Activated naive CD8-positive, alpha-beta T cell (primary cell): ENCODE results near the gene MED25.
"Not testable (repeated sequence)": the region's sequence is repeated elsewhere in the genome, so short reads cannot be mapped to it uniquely, and the experiment has no call there.

Experiments used
- H3K27ac Mint-ChIP-seq: one replicate; pipeline ENCODE4 v1.8.0; 2021; ENCODE audit warnings: mixed read lengths
- H3K27me3 Mint-ChIP-seq: one replicate; pipeline ENCODE4 v1.8.0; 2021; ENCODE audit warnings: mixed read lengths
- H3K36me3 Mint-ChIP-seq: one replicate; pipeline ENCODE4 v1.8.0; 2021; ENCODE audit warnings: mixed read lengths
- H3K4me1 Mint-ChIP-seq: one replicate; pipeline ENCODE4 v1.8.0; 2021; ENCODE audit warnings: low read depth, mixed read lengths
- H3K4me3 Mint-ChIP-seq: one replicate; pipeline ENCODE4 v1.8.0; 2021; ENCODE audit warnings: mild to moderate bottlenecking, mixed read lengths
- H3K9me3 Mint-ChIP-seq: one replicate; pipeline ENCODE4 v1.8.0; 2021; ENCODE audit warnings: low read depth, mixed read lengths

Gene MED25

GRCh38 chr19:49818649-49819370, 721 bp downstream of the MED25 start:
- Mint-ChIP-seq H3K9me3 (no peaks in the 10 kb centered on the region), H3K27me3 (no peaks in the 10 kb centered on the region), H3K4me3 (peak overlapping the region; percentile 97), H3K27ac (peak overlapping the region; percentile 83), H3K4me1 (peaks cover 27% of the 10 kb centered on the region), H3K36me3 (peaks cover 2% of the 10 kb centered on the region)

GRCh38 chr19:49819452-49820115, 1.5 kb downstream of the MED25 start:
- H3K36me3 Mint-ChIP-seq, H3K27me3 Mint-ChIP-seq, H3K9me3 Mint-ChIP-seq: not testable (repeated sequence)
- peaks cover 24% of the 10 kb centered on the region for H3K4me1 Mint-ChIP-seq
- H3K27ac Mint-ChIP-seq, result peak overlapping the region; percentile 29
- peak overlapping the region; percentile 97 for H3K4me3 Mint-ChIP-seq

- no peak overlapping the region for H3K27ac Mint-ChIP-seq
These were observed 2.0 kb downstream of the MED25 start for GRCh38 chr19:49820125-49820524.

DNA sequence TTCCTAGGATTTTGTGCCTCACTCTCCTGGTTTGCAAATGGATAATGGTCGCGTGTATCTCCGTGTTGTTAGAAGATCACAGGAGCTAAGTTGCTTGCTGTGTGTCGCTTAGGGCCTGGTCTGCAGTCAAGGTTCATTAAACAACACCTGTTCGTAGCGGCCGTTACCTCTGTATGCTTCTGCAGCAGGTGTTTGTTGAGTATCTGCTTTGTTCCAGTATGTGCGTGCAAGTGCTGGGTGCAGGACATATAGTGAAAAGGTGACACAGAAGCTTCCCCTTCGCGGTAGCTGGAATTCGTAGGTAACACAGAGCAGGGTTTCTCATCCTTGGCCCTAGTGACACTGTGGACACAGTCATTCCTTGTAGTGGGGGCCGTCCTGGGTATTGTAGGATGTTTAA, 5.4 kb downstream of the MED25 start:
- peaks cover 2% of the 10 kb centered on the region for H3K36me3 Mint-ChIP-seq
- H3K4me1 Mint-ChIP-seq, result peaks cover 15% of the 10 kb centered on the region
- H3K27ac Mint-ChIP-seq, result no peak overlapping the region
- no peaks in the 10 kb centered on the region for H3K27me3 Mint-ChIP-seq
- no peak overlapping the region for H3K4me3 Mint-ChIP-seq
- H3K9me3 Mint-ChIP-seq, result no peaks in the 10 kb centered on the region

More at GRCh38 chr19:49820125-49820524, 2.0 kb downstream of the MED25 start:
- Mint-ChIP-seq H3K36me3 (peaks cover 2% of the 10 kb centered on the region), H3K9me3 (no peaks in the 10 kb centered on the region), H3K4me1 (peaks cover 22% of the 10 kb centered on the region), H3K27me3 (no peaks in the 10 kb centered on the region), H3K4me3 (peak overlapping the region; percentile 97)

DNA sequence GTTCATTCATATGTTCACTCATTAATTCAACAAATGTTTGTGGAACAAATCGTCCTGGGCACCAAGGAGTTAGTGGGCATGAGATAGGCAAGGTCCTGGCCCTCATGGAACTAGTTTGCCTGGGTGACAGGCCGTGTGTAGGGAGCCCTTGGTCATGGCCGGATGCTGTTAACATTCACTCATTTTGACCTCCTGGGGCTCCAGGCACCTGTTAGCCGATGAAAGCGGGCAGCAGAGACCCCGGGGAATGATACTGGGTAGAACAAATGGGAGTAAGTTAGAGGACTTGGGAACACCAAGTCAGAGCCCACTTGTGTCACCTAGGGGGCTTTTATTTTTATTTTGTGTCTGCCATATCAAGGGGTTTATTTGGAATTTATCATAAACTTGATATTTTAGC, 6.6 kb downstream of the MED25 start:
- no peak overlapping the region for H3K27ac Mint-ChIP-seq
- H3K27me3 Mint-ChIP-seq, result no peaks in the 10 kb centered on the region
- H3K4me1 Mint-ChIP-seq, result peaks cover 11% of the 10 kb centered on the region
- no peak overlapping the region for H3K4me3 Mint-ChIP-seq
- no peaks in the 10 kb centered on the region for H3K9me3 Mint-ChIP-seq
- H3K36me3 Mint-ChIP-seq, result peaks cover 2% of the 10 kb centered on the region

DNA sequence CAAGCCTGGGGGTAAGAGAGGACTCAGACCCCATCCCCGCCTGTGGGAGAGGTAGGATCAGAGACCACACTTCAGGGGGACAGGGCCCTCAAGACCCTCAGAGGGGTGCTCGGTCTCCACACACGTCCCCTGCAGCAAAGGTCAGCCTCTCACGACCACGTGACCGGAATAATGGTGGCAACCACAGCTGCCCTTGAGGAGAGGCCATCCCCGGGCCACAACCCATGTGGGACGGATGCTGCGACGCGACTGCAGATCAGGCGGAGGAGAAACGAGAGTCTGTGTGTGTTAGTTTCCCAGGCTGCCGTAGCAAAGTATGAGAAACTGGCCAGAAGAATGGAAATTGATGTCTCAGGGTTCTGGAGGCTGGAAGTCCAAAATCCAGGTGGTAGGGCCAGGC, 8.9 kb downstream of the MED25 start:
- H3K4me3 Mint-ChIP-seq, result no peak overlapping the region
- H3K27me3 Mint-ChIP-seq, result no peaks in the 10 kb centered on the region
- H3K9me3 Mint-ChIP-seq, result no peaks in the 10 kb centered on the region
- no peaks in the 10 kb centered on the region for H3K4me1 Mint-ChIP-seq
- H3K27ac Mint-ChIP-seq, result no peak overlapping the region
- peaks cover 2% of the 10 kb centered on the region for H3K36me3 Mint-ChIP-seq

GRCh38 chr19:49829200-49829599, 11.1 kb downstream of the MED25 start:
- no peaks in the 10 kb centered on the region for H3K27me3 Mint-ChIP-seq
- no peak overlapping the region for H3K27ac Mint-ChIP-seq
- H3K4me1 Mint-ChIP-seq, result peaks cover 3% of the 10 kb centered on the region
- H3K4me3 Mint-ChIP-seq, result no peak overlapping the region
- H3K36me3 Mint-ChIP-seq, result no peaks in the 10 kb centered on the region
- no peaks in the 10 kb centered on the region for H3K9me3 Mint-ChIP-seq

- no peak overlapping the region for H3K27ac Mint-ChIP-seq
- no peaks in the 10 kb centered on the region for H3K9me3 Mint-ChIP-seq
- no peaks in the 10 kb centered on the region for H3K36me3 Mint-ChIP-seq
- no peak overlapping the region for H3K4me3 Mint-ChIP-seq
- H3K4me1 Mint-ChIP-seq, result peaks cover 3% of the 10 kb centered on the region
- H3K27me3 Mint-ChIP-seq, result no peaks in the 10 kb centered on the region
These were observed 11.6 kb downstream of the MED25 start for GRCh38 chr19:49829721-49830120.

- Mint-ChIP-seq H3K4me3 (no peak overlapping the region), H3K4me1 (peaks cover 3% of the 10 kb centered on the region), H3K36me3 (no peaks in the 10 kb centered on the region), H3K9me3 (no peaks in the 10 kb centered on the region), H3K27me3 (no peaks in the 10 kb centered on the region), H3K27ac (no peak overlapping the region)
These were observed 12.7 kb downstream of the MED25 start for GRCh38 chr19:49830766-49831165.

GRCh38 chr19:49831592-49831991, 13.5 kb downstream of the MED25 start:
- no peak overlapping the region for H3K27ac Mint-ChIP-seq

GRCh38 chr19:49832556-49832955, 14.5 kb downstream of the MED25 start:
- no peaks in the 10 kb centered on the region for H3K27me3 Mint-ChIP-seq
- H3K4me1 Mint-ChIP-seq, result peaks cover 3% of the 10 kb centered on the region
- no peak overlapping the region for H3K4me3 Mint-ChIP-seq
- H3K9me3 Mint-ChIP-seq, result no peaks in the 10 kb centered on the region
- no peaks in the 10 kb centered on the region for H3K36me3 Mint-ChIP-seq
- no peak overlapping the region for H3K27ac Mint-ChIP-seq

More at GRCh38 chr19:49831592-49831991, 13.5 kb downstream of the MED25 start:
- H3K4me1 Mint-ChIP-seq, result peaks cover 3% of the 10 kb centered on the region
- no peak overlapping the region for H3K4me3 Mint-ChIP-seq
- H3K36me3 Mint-ChIP-seq, result no peaks in the 10 kb centered on the region
- no peaks in the 10 kb centered on the region for H3K9me3 Mint-ChIP-seq
- H3K27me3 Mint-ChIP-seq, result no peaks in the 10 kb centered on the region

- Mint-ChIP-seq H3K36me3 (peaks cover 3% of the 10 kb centered on the region), H3K4me1 (peaks cover 3% of the 10 kb centered on the region), H3K27me3 (no peaks in the 10 kb centered on the region), H3K27ac (no peak overlapping the region), H3K4me3 (no peak overlapping the region), H3K9me3 (no peaks in the 10 kb centered on the region)
These were observed 15.5 kb downstream of the MED25 start for GRCh38 chr19:49833599-49833998.

DNA sequence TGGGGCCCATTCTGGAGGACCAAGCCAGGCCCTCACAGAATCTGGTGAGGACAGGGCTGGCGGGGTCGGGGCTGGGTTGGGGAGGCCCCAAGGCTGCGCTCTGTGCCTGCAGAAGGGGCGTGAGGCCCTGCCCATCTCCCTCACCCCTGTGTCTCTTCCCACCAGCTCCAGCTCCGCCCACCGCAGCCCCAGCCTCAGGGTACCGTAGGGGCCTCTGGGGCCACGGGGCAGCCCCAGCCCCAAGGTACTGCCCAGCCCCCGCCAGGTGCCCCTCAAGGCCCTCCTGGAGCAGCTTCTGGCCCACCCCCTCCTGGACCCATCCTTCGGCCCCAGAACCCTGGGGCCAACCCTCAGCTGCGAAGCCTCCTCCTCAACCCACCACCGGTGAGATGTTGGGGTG, 17.5 kb downstream of the MED25 start:
- Mint-ChIP-seq H3K36me3 (peaks cover 8% of the 10 kb centered on the region), H3K4me1 (peaks cover 3% of the 10 kb centered on the region), H3K4me3 (no peak overlapping the region), H3K27me3 (no peaks in the 10 kb centered on the region), H3K27ac (no peak overlapping the region), H3K9me3 (no peaks in the 10 kb centered on the region)

GRCh38 chr19:49836176-49837008, 18.3 kb downstream of the MED25 start:
- Mint-ChIP-seq H3K36me3 (peaks cover 8% of the 10 kb centered on the region), H3K4me1 (peaks cover 3% of the 10 kb centered on the region), H3K27me3 (no peaks in the 10 kb centered on the region), H3K4me3 (no peak overlapping the region), H3K9me3 (no peaks in the 10 kb centered on the region), H3K27ac (no peak overlapping the region)

DNA sequence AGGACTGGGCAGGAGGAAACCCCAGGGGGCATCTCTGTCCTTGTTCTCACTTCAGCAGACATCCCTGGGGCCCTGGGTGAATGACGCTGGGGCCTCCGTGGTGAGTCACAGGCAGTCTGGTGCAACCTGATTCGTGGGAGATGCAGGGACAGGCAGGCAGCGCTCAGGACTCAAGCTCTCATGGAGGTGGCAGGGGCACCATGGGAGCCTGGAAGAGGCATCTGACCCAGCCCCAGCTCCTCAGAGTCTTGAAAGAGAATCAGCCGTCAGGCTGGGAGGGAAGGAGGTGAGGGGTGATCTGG, 18.9 kb downstream of the MED25 start:
- H3K9me3 Mint-ChIP-seq, result no peaks in the 10 kb centered on the region
- H3K4me3 Mint-ChIP-seq, result no peak overlapping the region
- peaks cover 3% of the 10 kb centered on the region for H3K4me1 Mint-ChIP-seq
- peaks cover 8% of the 10 kb centered on the region for H3K36me3 Mint-ChIP-seq
- H3K27me3 Mint-ChIP-seq, result no peaks in the 10 kb centered on the region
- H3K27ac Mint-ChIP-seq, result no peak overlapping the region
